Spinal cord (tissue), 10 donors: ENCODE measurements around the gene DNAJC27. TPM values are rescaled to one million over a fixed set of nuclear protein-coding genes. Genes with fewer than 3 reads are reported as not detected.
A peak's percentile ranks its signal among the peaks of the same experiment; 100 is the strongest.
"Not testable (repeated sequence)": the region's sequence is repeated elsewhere in the genome, so short reads cannot be mapped to it uniquely, and the experiment has no call there.

ENCODE experiments used
- DNase-seq, 6 donors: peaks; one replicate each; pipeline versions ENCODE4 v3.0.0 to v3.0.0-alpha.2; 2013 to 2015; ENCODE audit warnings: low spot score in 6 of 6, low read depth in 4 of 6
- H3K27ac ChIP-seq: one replicate; pipeline ENCODE4 v1.5.1; 2013; ENCODE audit warnings: low read depth, low read length, control low read depth
- H3K27me3 ChIP-seq: one replicate; pipeline ENCODE4 v1.6.1; 2013; ENCODE audit warnings: low read length; ENCODE audit not compliant: control insufficient read depth, insufficient read depth
- H3K36me3 ChIP-seq: one replicate; pipeline ENCODE4 v1.6.1; 2013; ENCODE audit warnings: low read length; ENCODE audit not compliant: control insufficient read depth, insufficient read depth
- H3K4me1 ChIP-seq: one replicate; pipeline ENCODE4 v1.6.1; 2013; ENCODE audit warnings: low read length; ENCODE audit not compliant: control insufficient read depth, insufficient read depth
- H3K4me3 ChIP-seq: one replicate; pipeline ENCODE4 v1.5.1; 2013; ENCODE audit warnings: low read depth, low read length, control low read depth
- H3K9me3 ChIP-seq: one replicate; pipeline ENCODE4 v1.6.1; 2013; ENCODE audit warnings: low read length; ENCODE audit not compliant: control insufficient read depth, insufficient read depth
- WGBS: methylation state at CpG from one replicate; pipeline ENCODE4 v1.1.5; 2013; ENCODE audit warnings: missing lambda C conversion rate; ENCODE audit not compliant: insufficient coverage; 5-methylcytosine and 5-hydroxymethylcytosine counted together
- long read RNA-seq, 4 donors: transcript quantifications; one replicate each; lab custom pipeline, GENCODE V29; 2026
- polyA plus RNA-seq, 2 donors: library from polyadenylated mRNA; unstranded; fragments of 120-200 nt; gene quantifications; one replicate each; pipeline ENCODE4 v1.2.1, GENCODE V29; 2013; ENCODE audit not compliant: insufficient read length in 2 of 2
- total RNA-seq, 2 donors: library from RNA; depleted of rRNA in 1 of 2; stranded (reverse); fragments of 120-200 nt in 1 of 2; fragments of >200 nt in 1 of 2; gene quantifications; one replicate each; pipeline versions ENCODE4 v1.2.3 to v1.2.4, GENCODE V29; 2013 to 2014
- donor health status: healthy.

The DNAJC27 gene
- 10 to 100 TPM; 11.2 to 22.0 TPM for total RNA-seq
- 10 to 100 TPM; 12.3 to 12.9 TPM for polyA plus RNA-seq
- long read RNA-seq, donor 1, full-length matches to known transcripts, result 1 of 1 reads
- long read RNA-seq, donor 1, partial matches to known transcripts, result 0 of 1 reads
- long read RNA-seq, donor 1, other reads (novel, unspliced or antisense), result 0 of 1 reads
- long read RNA-seq, donor 2, full-length matches to known transcripts, result 2 of 2 reads
- long read RNA-seq, donor 2, partial matches to known transcripts, result 0 of 2 reads
- long read RNA-seq, donor 2, other reads (novel, unspliced or antisense), result 0 of 2 reads
- long read RNA-seq, donor 3, full-length matches to known transcripts, result 2 of 2 reads
- long read RNA-seq, donor 3, partial matches to known transcripts, result 0 of 2 reads
- long read RNA-seq, donor 3, other reads (novel, unspliced or antisense), result 0 of 2 reads
- long read RNA-seq, donor 4, full-length matches to known transcripts, result 1 of 1 reads
- long read RNA-seq, donor 4, partial matches to known transcripts, result 0 of 1 reads
- long read RNA-seq, donor 4, other reads (novel, unspliced or antisense), result 0 of 1 reads

DNA sequence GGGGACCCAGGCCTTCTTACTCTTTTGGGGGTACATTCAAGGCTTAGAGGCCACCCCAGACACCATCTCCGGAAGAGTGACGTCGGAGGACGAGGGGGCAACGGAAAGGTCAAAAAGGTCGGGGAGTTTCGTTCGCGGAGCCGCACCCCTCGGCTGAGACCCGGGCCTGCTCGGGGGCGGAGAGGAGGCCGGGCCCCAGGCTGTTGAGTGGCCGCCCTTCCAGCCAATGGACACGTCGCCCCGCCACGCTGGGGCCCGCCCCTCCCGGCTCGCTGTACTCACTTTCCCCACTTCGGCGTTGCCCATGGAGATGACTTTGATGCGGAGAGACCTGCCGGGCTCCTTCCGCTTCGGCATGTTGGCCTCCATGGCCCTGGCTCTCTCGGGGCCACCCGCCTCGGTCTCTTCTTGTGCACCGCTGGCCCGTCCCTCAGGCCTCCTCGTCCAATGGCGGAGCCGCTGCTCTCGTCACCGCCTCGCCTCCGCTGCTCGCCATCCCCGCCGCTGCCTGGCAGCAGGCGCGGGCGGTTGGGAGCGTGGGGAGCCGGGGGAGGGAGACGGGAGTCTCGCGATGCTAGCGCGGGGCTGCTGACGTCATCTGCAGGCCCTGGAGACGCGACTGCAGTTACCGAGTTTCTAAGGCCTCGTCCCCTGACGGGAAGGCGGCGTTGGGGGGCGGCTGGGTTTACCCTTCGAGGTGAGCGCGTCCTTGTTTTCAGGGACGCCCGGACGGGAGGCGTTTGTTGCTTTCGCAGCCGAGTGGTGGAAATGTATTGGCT lies at the start of gene DNAJC27:
Gene DNAJC27, minus strand, starts transcription at position 420 of the 779 bp plus-strand sequence. Its CDS starts 51 bp downstream, at position 369.
- peak; percentile 95 to 99 (median 98) for DNase-seq
- H3K4me1 ChIP-seq, result peaks cover 8% of the 10 kb centered on the region
- no peaks in the 10 kb centered on the region for H3K9me3 ChIP-seq
- no peaks in the 10 kb centered on the region for H3K36me3 ChIP-seq
- WGBS, result under 1% methylated on average over 72 of the region's 72 CpGs
- no peaks in the 10 kb centered on the region for H3K27me3 ChIP-seq
- peak within 1 kb of the TSS; percentile 100 for H3K27ac ChIP-seq
- H3K4me3 ChIP-seq, result peak within 1 kb of the TSS; percentile 100

DNA sequence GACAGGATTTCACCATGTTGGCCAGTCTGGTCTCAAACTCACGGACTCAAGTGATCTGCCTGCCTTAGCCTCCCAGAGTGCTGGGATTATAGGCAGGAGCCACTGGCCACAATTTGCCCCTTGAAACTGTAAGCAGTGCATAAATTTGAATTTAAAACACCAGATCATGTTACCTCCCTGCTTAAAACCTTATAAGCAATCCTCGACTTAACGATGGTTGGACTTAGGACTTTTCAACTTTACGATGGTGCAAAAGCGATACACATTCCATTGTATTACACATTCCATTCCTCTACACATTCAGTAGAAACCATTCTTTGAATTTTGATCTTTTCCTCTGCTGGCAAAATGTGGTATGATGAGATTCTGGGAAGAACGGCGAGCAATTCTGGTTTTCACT lies 46.9 kb upstream of the DNAJC27 start:
- Histone ChIP-seq H3K9me3 (no peaks in the 10 kb centered on the region), H3K4me3 (no peak overlapping the region), H3K36me3 (no peaks in the 10 kb centered on the region), H3K4me1 (no peaks in the 10 kb centered on the region), H3K27me3 (no peaks in the 10 kb centered on the region), H3K27ac (no peak overlapping the region)
- whole genome bisulfite sequencing, result 100% methylated on average over 3 of the region's 7 CpGs
- no peak for DNase-seq

DNA sequence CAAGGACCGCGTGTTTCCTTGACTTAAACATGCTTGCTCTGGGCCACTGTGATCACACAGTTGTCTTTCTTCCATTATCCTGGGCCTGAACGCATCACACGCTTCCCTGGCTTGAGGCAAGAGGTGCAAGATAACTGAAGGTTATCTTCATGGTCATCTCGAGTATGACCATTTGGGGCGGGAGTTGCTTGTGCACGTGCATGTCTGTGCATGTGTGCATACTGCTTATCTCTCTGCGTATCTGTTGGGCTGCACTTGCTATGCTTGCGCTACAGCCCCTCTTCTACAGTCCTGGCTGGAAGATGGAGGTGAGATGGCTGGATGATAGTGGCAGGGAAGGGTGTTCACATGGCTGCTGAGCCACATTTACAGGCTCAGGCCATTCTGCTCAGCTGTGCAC lies 42.9 kb upstream of the DNAJC27 start:
- no peaks in the 10 kb centered on the region for H3K4me1 ChIP-seq
- no peaks in the 10 kb centered on the region for H3K36me3 ChIP-seq
- 97% methylated on average over 8 of the region's 9 CpGs for WGBS
- DNase-seq, result no peak
- H3K9me3 ChIP-seq, result no peaks in the 10 kb centered on the region
- no peak overlapping the region for H3K27ac ChIP-seq
- no peak overlapping the region for H3K4me3 ChIP-seq
- no peaks in the 10 kb centered on the region for H3K27me3 ChIP-seq

DNA sequence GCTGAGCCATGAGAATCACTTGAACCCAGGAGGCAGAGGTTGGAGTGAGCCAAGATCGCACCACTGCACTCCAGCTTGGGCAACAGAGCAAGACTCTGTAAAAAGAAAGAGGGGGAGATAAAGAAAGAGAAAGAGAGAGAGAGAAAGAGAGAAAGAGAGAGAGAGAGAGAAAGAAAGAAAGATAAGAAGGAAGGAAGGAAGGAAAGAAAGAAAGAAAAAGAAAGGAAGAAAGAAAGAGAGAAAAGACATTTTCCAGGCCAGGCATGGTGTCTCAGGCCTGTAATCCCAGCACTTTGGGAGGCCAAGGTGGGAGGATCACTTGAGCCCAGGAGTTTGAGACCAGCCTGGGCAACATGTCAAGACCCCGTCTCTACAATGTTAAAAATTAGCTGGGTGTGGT lies 39.6 kb upstream of the DNAJC27 start:
- H3K36me3 ChIP-seq, H3K27ac ChIP-seq, H3K27me3 ChIP-seq, H3K9me3 ChIP-seq, H3K4me3 ChIP-seq, DNase-seq, H3K4me1 ChIP-seq: not testable (repeated sequence)
- 100% methylated on average over 2 of the region's 2 CpGs for WGBS

DNA sequence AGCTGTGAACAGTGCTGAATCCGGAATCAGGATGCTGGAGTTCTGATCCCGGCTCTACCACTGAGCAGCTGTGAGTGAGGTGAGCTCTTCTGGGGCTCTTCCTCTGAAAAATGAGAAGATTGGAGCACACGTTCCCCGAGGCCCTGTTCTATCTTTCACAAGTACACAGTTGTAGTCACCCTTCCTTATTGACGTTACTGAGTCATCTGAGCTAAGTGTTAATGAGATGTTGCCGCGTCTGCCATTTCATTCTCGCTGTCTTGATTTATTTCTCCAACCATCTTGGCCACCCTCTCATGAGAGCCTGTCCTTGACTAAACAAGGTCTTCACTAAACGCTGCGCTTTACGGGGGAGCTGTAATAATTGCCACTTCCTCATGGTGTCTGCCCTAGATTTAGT lies 38.2 kb upstream of the DNAJC27 start:
- DNase-seq, result peak in 1 of 6 donors; percentile 18
- Histone ChIP-seq H3K4me1 (no peaks in the 10 kb centered on the region), H3K4me3 (no peak overlapping the region), H3K9me3 (no peaks in the 10 kb centered on the region), H3K36me3 (no peaks in the 10 kb centered on the region), H3K27me3 (no peaks in the 10 kb centered on the region), H3K27ac (no peak overlapping the region)
- 75% methylated on average over 2 of the region's 11 CpGs for WGBS

DNA sequence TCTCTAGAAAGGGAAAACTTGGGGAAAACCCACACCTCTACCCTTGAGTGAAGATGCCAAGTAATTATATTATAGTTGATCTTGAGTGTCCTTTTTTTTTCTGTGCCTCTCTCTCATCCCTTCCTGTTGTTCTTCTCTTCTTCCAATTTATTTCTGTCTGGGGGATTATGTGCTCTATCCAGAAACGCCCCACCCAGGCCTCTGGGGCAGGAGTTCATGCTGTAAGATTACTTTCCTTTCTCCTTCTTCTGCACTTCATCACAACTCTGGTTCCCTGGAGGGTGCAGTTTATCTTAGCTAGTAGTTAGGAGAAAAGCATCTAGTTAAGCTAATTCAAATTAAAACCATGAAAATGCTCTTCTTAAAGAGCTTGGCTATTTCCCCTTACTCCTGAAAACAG lies 30.3 kb upstream of the DNAJC27 start:
- H3K4me1 ChIP-seq, result no peaks in the 10 kb centered on the region
- no CpG with 5 or more reads among the region's 1 CpG for WGBS

DNA sequence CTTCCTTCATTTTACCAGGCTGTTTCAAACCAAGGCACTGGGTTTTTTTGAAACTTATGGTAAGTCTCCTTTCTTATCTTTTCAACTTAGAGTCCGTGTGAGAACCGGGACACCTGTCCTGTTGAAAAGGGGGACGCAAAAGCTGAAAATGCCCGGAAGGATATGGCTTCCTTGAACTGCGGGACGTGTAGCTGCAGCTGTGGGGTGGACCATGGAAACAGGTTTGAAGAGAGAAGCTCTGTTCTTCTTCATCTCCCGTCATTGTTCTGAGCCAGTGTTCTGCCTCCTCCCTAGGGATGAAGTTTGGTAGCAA lies 29.5 kb upstream of the DNAJC27 start:
- H3K27ac ChIP-seq, result no peak overlapping the region

More for the DNA sequence above, 30.3 kb upstream of the DNAJC27 start:
- H3K27ac ChIP-seq, result no peak overlapping the region
- no peak overlapping the region for H3K4me3 ChIP-seq
- H3K36me3 ChIP-seq, result no peaks in the 10 kb centered on the region
- no peaks in the 10 kb centered on the region for H3K27me3 ChIP-seq
- no peaks in the 10 kb centered on the region for H3K9me3 ChIP-seq
- no peak for DNase-seq

DNA sequence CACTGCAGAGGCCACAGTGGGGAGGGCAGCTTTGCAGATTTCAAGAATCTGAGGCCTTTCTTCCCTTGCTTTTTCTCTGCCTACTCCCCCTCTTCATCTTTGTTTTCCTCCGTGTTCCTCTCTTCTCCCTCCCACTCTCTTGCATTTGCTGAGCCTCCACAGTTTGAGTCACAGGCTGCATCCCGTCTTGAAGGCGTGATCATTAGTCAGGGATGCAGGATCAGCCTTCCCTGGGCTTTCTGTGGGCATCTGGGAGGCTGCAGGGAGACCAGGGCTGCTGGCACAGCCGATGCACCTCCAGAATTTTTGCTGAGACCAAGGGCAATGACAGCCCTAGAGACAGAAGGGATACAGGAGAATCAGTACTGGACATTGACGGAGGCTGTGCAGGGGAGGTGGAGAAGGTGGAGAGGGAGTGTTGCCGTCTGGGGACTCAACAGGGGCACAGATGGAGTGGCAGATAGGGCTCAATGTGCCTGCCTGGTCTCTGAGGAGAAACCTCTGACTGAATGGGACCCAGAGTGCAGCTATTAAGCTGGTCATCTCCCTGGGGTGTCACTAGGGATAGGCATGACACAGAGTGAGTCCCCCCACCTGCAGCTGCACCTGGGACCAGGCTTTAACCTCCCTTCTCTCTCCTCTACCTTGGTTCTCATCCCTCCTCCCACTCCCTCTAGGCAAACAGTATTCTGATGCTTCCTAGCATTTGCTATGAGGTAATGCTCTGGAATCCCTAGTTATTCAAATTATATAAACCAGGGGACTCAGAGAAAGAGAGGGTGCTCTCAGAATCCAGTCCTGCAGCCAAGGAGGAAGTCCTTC lies 29.0 kb upstream of the DNAJC27 start:
- Histone ChIP-seq H3K36me3 (no peaks in the 10 kb centered on the region), H3K27me3 (no peaks in the 10 kb centered on the region), H3K9me3 (no peaks in the 10 kb centered on the region), H3K4me3 (no peak overlapping the region), H3K27ac (no peak overlapping the region), H3K4me1 (no peaks in the 10 kb centered on the region)
- DNase-seq, result no peak
- 52% methylated on average over 6 of the region's 6 CpGs for WGBS

More for the DNA sequence above, 29.5 kb upstream of the DNAJC27 start:
- H3K4me3 ChIP-seq, result no peak overlapping the region
- no peaks in the 10 kb centered on the region for H3K9me3 ChIP-seq
- H3K27me3 ChIP-seq, result no peaks in the 10 kb centered on the region
- H3K4me1 ChIP-seq, result no peaks in the 10 kb centered on the region
- WGBS, result 84% methylated on average over 5 of the region's 7 CpGs
- H3K36me3 ChIP-seq, result no peaks in the 10 kb centered on the region
- no peak for DNase-seq

DNA sequence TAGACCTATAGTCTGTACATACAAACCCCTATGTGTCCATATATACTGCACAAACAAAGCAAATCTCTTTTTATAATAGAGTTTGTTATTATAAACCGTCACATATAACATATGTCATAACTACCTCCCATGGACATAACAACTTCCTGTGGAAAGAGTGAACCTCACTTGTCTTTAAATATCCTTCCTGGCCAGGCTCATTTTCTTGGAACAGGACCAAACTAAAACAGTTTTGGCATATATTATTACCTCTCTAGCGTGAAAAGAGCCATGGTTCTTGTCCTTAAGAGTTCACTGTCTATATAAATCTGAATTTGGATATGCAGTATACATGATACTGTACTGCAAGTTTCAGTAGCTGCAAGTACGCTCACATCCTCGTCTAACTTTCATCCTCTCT lies 28.3 kb upstream of the DNAJC27 start:
- no peak for DNase-seq
- Histone ChIP-seq H3K27ac (no peak overlapping the region), H3K27me3 (no peaks in the 10 kb centered on the region), H3K9me3 (no peaks in the 10 kb centered on the region), H3K4me1 (no peaks in the 10 kb centered on the region), H3K36me3 (no peaks in the 10 kb centered on the region), H3K4me3 (no peak overlapping the region)
- WGBS, result no CpG with 5 or more reads among the region's 4 CpGs
